ENCODE measurements around the gene OR11L1.

The OR11L1 gene

GRCh38 chr1:247797518-247797917 lies 44.2 kb downstream of the OR11L1 start:
- no peak for DNase-seq

Data from activated effector memory CD4-positive, alpha-beta T cell treated with Interleukin-2 at 50 U/mL for 16 hours (primary cell).